Vagina (tissue), 2 donors: Measurements from ENCODE around the gene PLEKHA5.

Source experiments
- CTCF ChIP-seq, 3 experiments: fragments of 450-650 bp in 2 of 3; fragments of 200-600 bp in 1 of 3; sonication (generic) in 1 of 3; IDR thresholded peaks; one replicate each; pipeline ENCODE4 v1.5.1; 2017 to 2019; ENCODE audit warnings: antibody characterized with exemption in 3 of 3, mild to moderate bottlenecking in 2 of 3, moderate library complexity in 2 of 3
- POLR2AphosphoS5 ChIP-seq, 2 donors: sonication (generic); formaldehyde crosslinking; IDR thresholded peaks; one replicate each; pipeline ENCODE4 v1.9.0; 2017; ENCODE audit warnings: antibody characterized with exemption in 2 of 2, mild to moderate bottlenecking in 2 of 2, low read depth in 1 of 2; ENCODE audit not compliant: insufficient read depth in 1 of 2

DNA sequence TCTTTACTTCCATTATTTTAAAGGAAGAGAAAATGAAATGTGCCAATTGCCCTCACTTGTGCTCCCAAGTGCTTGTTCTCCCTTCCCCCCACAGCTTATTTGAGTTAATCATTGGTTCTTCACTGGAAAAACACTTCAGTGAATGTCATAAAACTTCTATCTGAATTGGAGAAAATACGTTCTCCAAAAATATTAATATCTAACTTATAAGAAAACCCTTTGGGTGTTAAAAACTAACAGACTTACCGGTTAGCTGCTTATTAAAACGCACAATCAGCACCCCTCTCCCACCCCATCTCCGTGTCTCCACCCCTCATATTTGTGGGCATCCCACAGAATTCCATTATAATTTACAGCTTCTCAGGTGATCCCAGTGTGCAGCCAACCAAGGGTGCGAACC is 31.7 kb downstream of the PLEKHA5 start:
- TF ChIP-seq CTCF (IDR thresholded peaks at IDR 0.05) (no peak), POLR2AphosphoS5 (IDR thresholded peaks at IDR 0.05; ENCODE audit: insufficient read depth in 1 of 2, low read depth in 1 of 2) (no peak)
